GM12873 (cell line): ENCODE results near the gene RAB37.

Experiments
- TF ChIP-seq, protein P1 (sequence below): IDR thresholded peaks from 2 replicates; pipeline ENCODE4 v1.5.1; 2012; ENCODE audit warnings: low read depth, mild to moderate bottlenecking, moderate library complexity, low read length, control low read depth; ENCODE audit not compliant: insufficient read depth; ENCODE audit errors: missing control alignments

Gene RAB37

DNA sequence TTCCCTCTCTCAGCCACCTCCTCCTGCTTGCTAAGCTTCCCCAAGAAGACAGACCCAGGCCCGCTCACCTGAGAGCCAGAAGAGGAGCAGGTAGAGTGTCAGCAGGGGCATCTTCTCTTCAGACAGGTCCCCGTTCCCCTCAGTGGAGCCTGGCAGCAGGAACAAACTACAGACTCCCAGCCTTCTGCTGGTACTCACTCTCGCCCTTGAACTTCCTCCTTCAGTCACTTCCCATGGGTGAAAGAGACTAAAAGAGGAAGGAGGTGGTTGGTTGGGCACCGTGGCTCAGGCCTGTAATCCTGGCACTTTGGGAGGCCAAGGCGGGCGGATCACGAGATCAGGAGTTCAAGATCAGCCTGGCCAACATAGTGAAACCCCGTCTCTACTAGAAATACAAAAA, 24.3 kb upstream of the RAB37 start, which contains the start of gene CD300LF:
Gene CD300LF, minus strand, starts transcription at position 168 of the 400 bp plus-strand sequence. Its CDS starts 57 bp downstream, at position 111.
- TF ChIP-seq, protein P1, sequence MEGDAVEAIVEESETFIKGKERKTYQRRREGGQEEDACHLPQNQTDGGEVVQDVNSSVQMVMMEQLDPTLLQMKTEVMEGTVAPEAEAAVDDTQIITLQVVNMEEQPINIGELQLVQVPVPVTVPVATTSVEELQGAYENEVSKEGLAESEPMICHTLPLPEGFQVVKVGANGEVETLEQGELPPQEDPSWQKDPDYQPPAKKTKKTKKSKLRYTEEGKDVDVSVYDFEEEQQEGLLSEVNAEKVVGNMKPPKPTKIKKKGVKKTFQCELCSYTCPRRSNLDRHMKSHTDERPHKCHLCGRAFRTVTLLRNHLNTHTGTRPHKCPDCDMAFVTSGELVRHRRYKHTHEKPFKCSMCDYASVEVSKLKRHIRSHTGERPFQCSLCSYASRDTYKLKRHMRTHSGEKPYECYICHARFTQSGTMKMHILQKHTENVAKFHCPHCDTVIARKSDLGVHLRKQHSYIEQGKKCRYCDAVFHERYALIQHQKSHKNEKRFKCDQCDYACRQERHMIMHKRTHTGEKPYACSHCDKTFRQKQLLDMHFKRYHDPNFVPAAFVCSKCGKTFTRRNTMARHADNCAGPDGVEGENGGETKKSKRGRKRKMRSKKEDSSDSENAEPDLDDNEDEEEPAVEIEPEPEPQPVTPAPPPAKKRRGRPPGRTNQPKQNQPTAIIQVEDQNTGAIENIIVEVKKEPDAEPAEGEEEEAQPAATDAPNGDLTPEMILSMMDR, result no peak

DNA sequence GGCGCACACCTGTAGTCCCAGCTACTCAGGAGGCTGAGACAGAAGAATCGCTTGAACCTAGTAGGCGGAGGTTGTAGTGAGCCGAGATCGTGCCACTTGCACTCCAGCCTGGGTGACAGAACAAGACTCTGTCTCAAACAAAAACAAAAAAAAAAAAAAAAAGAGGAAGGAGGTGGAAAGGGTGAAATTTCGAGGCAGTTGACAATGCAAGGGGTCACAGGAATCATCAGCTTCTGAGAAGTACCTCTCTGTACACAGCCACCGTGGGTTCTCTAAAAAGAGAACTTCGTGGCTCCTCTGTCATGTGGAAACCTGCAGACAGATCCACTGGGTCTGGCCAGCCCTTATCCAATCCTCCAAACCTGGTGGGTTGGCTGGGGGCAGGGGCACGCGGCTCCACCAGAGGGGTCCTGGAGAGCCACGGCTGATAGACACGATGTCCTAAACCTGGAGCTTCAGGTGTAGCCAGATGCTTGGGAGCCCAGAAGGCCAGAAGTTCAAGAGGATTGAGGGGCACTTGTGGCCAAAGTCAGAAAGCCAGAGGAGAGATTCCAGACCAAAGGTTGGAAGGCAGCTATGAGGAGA, 23.8 kb upstream of the RAB37 start:
- TF ChIP-seq, protein P1, result no peak

DNA sequence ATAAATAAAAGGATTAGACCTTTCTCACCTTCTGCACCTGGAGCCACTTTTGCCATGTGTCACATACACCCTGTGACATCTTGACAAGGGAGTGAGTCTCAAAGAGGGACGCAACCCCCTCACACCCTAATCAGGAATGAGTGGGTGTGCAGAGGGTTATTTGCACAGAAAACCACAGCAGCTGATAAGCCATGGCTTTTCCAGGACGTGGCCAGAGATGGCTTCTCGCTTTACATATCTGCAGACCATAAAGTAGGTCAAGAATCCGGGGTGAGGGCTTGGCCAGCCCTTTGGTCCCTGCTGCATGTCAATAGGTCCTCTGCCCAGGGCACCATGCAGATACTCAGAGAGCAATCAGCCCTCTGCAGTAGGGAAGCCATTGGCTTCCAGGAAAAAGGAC, 21.9 kb upstream of the RAB37 start:
- TF ChIP-seq, protein P1, result no peak

DNA sequence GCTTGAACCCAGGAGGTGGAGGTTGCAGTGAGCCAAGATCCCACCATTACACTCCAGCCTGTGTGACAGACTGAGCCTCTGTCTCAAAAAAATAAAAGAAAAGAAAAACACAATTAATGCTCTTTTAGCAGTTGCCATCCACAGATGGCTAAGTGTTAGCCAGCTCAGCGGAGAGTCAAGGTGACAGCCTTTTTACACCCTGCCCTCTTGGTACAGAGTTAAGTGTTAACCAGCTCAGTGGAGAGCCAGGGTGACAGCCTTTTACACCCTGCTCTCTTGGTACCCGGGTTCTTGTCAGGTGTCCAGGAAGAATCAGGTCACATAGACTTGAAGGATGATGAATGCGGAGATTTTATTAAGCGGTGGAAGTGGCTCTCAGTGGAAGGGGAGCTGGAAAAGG, 16.6 kb upstream of the RAB37 start:
- TF ChIP-seq, protein P1, result no peak

DNA sequence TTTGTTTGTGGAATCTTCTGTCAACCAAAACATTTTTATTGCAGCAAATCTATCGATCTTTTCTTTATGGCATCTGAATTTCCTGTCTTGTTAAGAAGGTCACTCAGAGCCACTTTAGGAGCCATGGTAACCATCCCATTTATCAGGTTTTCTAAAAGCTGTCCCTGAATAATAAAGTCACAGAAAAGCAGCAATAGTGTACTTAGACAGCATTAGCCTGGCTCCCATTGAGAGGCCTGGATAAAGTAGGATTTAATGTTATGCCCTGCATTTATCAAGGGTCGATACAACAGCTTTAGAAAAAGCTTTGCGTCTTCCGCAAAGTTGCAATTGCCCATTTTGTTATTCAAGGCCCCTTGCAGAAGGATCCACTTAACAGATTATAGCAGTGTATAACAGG, 14.3 kb upstream of the RAB37 start:
- TF ChIP-seq, protein P1, result no peak

DNA sequence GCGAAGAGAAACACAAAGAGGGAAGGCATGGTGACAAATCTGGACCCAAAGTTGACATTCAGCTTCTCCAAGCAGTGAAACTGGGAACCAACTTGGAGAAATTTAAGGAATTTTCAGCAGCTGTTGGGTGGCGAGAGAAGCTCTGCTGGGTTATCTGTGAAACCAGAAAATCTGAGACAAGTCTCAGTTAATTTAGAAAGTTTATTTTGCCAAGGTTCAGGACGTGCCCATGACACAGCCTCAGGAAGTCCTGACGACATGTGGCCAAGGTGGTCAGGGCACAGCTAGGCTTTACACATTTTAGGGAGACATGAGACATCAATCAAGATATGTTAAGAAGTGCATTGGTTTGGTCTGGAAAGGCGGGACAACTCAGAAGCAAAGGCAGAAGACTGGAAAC, 13.2 kb upstream of the RAB37 start:
- TF ChIP-seq, protein P1, result no peak

DNA sequence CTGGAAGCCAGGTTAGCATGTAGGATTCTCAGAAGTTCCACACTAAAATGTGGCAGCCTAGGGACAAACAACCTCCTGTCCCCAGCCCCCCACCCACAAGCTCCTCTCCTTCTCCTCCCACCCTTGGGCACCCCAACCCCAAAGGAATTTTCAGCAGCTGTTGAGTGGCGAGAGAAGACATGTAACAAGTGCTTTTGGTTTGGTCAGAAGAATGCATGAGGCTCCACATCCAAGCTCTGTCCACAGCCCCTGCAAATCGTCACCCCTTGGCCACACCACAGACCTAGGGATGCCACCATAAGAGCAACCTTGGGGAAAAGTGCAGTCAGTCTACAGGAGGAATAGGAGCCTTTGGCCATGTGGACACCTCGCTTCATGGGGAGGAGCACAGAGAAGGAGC, 11.9 kb upstream of the RAB37 start:
- TF ChIP-seq, protein P1, result no peak
